MM.1S (cell line): ENCODE measurements around the gene TMC3.

Source experiments
- DNase-seq: peaks from one replicate; pipeline ENCODE4 v3.0.0-alpha.2; 2015
- H2AFZ ChIP-seq: fragments of 300-600 bp; sonication (generic); 2 replicates; pipeline ENCODE4 v1.6.0; 2016; ENCODE audit warnings: antibody characterized with exemption, low read length
- H3F3A ChIP-seq: fragments of 300-600 bp; sonication (generic); 2 replicates; pipeline ENCODE4 v1.6.1; 2016; ENCODE audit warnings: mild to moderate bottlenecking, antibody characterized with exemption, low read length, moderate library complexity, mixed read lengths; ENCODE audit not compliant: insufficient read depth
- H3K27ac ChIP-seq: fragments of 300-600 bp; sonication (generic); 2 replicates; pipeline ENCODE4 v1.5.1; 2016; ENCODE audit warnings: mild to moderate bottlenecking, low read length
- H3K27me3 ChIP-seq: fragments of 300-600 bp; sonication (generic); replicated peaks from 2 replicates; pipeline ENCODE4 v1.6.0; 2016; ENCODE audit warnings: low read length; ENCODE audit not compliant: insufficient read depth
- H3K36me3 ChIP-seq: fragments of 300-600 bp; sonication (generic); replicated peaks from 2 replicates; pipeline ENCODE4 v1.6.1; 2016; ENCODE audit warnings: mild to moderate bottlenecking, low read length, mixed read lengths; ENCODE audit not compliant: insufficient read depth
- H3K4me1 ChIP-seq: fragments of 300-600 bp; sonication (generic); 2 replicates; pipeline ENCODE4 v1.6.1; 2016; ENCODE audit warnings: low read length, mixed read lengths
- H3K4me2 ChIP-seq: fragments of 300-600 bp; sonication (generic); 2 replicates; pipeline ENCODE4 v1.6.0; 2016; ENCODE audit warnings: low read depth, low read length
- H3K4me3 ChIP-seq: fragments of 300-600 bp; sonication (generic); 2 replicates; pipeline ENCODE4 v1.5.1; 2016; ENCODE audit warnings: low read length, mixed read lengths
- H3K79me2 ChIP-seq: fragments of 300-600 bp; sonication (generic); 2 replicates; pipeline ENCODE4 v1.6.1; 2016; ENCODE audit warnings: mixed run types, low read length, mixed read lengths
- H3K9ac ChIP-seq: fragments of 300-600 bp; sonication (generic); 2 replicates; pipeline ENCODE4 v1.6.1; 2016; ENCODE audit warnings: low read length, mixed read lengths
- H3K9me2 ChIP-seq: fragments of 300-600 bp; sonication (generic); replicated peaks from 2 replicates; pipeline ENCODE4 v1.6.1; 2016; ENCODE audit warnings: mild to moderate bottlenecking, low read length, mixed read lengths; ENCODE audit not compliant: insufficient read depth
- H3K9me3 ChIP-seq: fragments of 300-600 bp; sonication (generic); replicated peaks from 2 replicates; pipeline ENCODE4 v1.6.1; 2016; ENCODE audit warnings: mild to moderate bottlenecking, low read length, mixed read lengths; ENCODE audit not compliant: insufficient read depth
- H4K20me1 ChIP-seq: fragments of 300-600 bp; sonication (generic); 2 replicates; pipeline ENCODE4 v1.6.1; 2016; ENCODE audit warnings: mild to moderate bottlenecking, low read length, moderate library complexity, mixed read lengths; ENCODE audit not compliant: insufficient read depth
- CTCF ChIP-seq: fragments of 300-600 bp; sonication (generic); IDR thresholded peaks from 2 replicates; pipeline ENCODE4 v1.5.1; 2016; ENCODE audit warnings: antibody characterized with exemption, low read length, mixed read lengths
- EZH2 ChIP-seq: fragments of 300-600 bp; sonication (generic); optimal IDR thresholded peaks from 2 replicates; pipeline ENCODE3; 2017; ENCODE audit warnings: low read depth, mild to moderate bottlenecking, antibody characterized with exemption, low read length, mixed read lengths
- EZH2phosphoT487 ChIP-seq: fragments of 300-600 bp; sonication (generic); IDR thresholded peaks from 2 replicates; pipeline ENCODE4 v1.6.1; 2018; ENCODE audit warnings: antibody characterized with exemption, low read length

The TMC3 gene

GRCh38 chr15:81378443-81378842 lies 4.4 kb upstream of the TMC3 start:
- Histone ChIP-seq H3K27ac (no peak overlapping the region), H3K27me3 (no peaks in the 10 kb centered on the region), H2AFZ (no peak overlapping the region), H3K79me2 (no peaks in the 10 kb centered on the region), H3K4me3 (no peak overlapping the region), H3F3A (no peaks in the 10 kb centered on the region), H3K4me2 (no peak overlapping the region), H3K9me3 (no peaks in the 10 kb centered on the region), H3K9ac (no peak overlapping the region), H4K20me1 (no peaks in the 10 kb centered on the region), H3K36me3 (no peaks in the 10 kb centered on the region), H3K4me1 (no peaks in the 10 kb centered on the region), H3K9me2 (no peaks in the 10 kb centered on the region)
- TF ChIP-seq EZH2phosphoT487 (no peak), CTCF (no peak), EZH2 (no peak)
- DNase-seq, result no peak

GRCh38 chr15:81377871-81378270 lies 3.9 kb upstream of the TMC3 start:
- Histone ChIP-seq H3K9me3 (no peaks in the 10 kb centered on the region), H3K36me3 (no peaks in the 10 kb centered on the region), H3K9ac (no peak overlapping the region), H3K4me2 (no peak overlapping the region), H3K4me3 (no peak overlapping the region), H3K4me1 (no peaks in the 10 kb centered on the region), H3K9me2 (no peaks in the 10 kb centered on the region), H3K27me3 (no peaks in the 10 kb centered on the region), H2AFZ (no peak overlapping the region), H3F3A (no peaks in the 10 kb centered on the region), H4K20me1 (no peaks in the 10 kb centered on the region), H3K79me2 (no peaks in the 10 kb centered on the region), H3K27ac (no peak overlapping the region)
- TF ChIP-seq EZH2, result no peak
- TF ChIP-seq EZH2phosphoT487, result no peak
- no peak for TF ChIP-seq CTCF
- no peak for DNase-seq

- H3K27me3 ChIP-seq, result no peaks in the 10 kb centered on the region
- no peaks in the 10 kb centered on the region for H3K9me2 ChIP-seq
- H3K36me3 ChIP-seq, result no peaks in the 10 kb centered on the region
- TF ChIP-seq EZH2phosphoT487 (no peak), EZH2 (no peak), CTCF (no peak)
- no peak overlapping the region for H3K4me2 ChIP-seq
- DNase-seq, result no peak
- no peaks in the 10 kb centered on the region for H3K4me1 ChIP-seq
- H4K20me1 ChIP-seq, result no peaks in the 10 kb centered on the region
- H3K4me3 ChIP-seq, result no peak overlapping the region
- H2AFZ ChIP-seq, result no peak overlapping the region
- H3K9ac ChIP-seq, result no peak overlapping the region
- H3K9me3 ChIP-seq, result no peaks in the 10 kb centered on the region
- H3K79me2 ChIP-seq, result no peaks in the 10 kb centered on the region
- no peak overlapping the region for H3K27ac ChIP-seq
- no peaks in the 10 kb centered on the region for H3F3A ChIP-seq
These were observed 2.2 kb upstream of the TMC3 start for GRCh38 chr15:81376231-81376630.
